ENCODE data around the gene TMEM237. TPM values are rescaled to one million over a fixed set of nuclear protein-coding genes. Genes with fewer than 3 reads are reported as not detected.

Gene TMEM237
- total RNA-seq = 32.5 and 51.0 TPM in 2 replicates

GRCh38 chr2:201643216-201643890 lies at the start of gene TMEM237:
Gene TMEM237, minus strand, starts transcription at chr2:201643503. Its CDS starts 103 bp downstream, at chr2:201643400.

Other genes starting within 250 kb of the TMEM237 start
- 22.9 and 31.3 TPM in 2 replicates for gene TRAK2, start 192.0 kb downstream of the TMEM237 start, total RNA-seq
- gene STRADB, start 191.8 kb downstream of the TMEM237 start, total RNA-seq = 32.2 and 43.2 TPM in 2 replicates
- gene MPP4, start 55.1 kb upstream of the TMEM237 start, total RNA-seq = 0.93 and 1.1 TPM in 2 replicates
- 11.5 and 13.3 TPM in 2 replicates for gene ALS2, start 137.4 kb upstream of the TMEM237 start, total RNA-seq
- 0.47 and 5.6 TPM in 2 replicates for gene CDK15, start 163.0 kb upstream of the TMEM237 start, total RNA-seq